Measurements from ENCODE around the gene SPATC1L. TPM values are rescaled to one million over a fixed set of nuclear protein-coding genes. Genes with fewer than 3 reads are reported as not detected.

SPATC1L gene
- total and polyA plus RNA-seq, 4 experiments from 2014 or later = 6.0 to 6.9 (median 6.6) TPM

DNA sequence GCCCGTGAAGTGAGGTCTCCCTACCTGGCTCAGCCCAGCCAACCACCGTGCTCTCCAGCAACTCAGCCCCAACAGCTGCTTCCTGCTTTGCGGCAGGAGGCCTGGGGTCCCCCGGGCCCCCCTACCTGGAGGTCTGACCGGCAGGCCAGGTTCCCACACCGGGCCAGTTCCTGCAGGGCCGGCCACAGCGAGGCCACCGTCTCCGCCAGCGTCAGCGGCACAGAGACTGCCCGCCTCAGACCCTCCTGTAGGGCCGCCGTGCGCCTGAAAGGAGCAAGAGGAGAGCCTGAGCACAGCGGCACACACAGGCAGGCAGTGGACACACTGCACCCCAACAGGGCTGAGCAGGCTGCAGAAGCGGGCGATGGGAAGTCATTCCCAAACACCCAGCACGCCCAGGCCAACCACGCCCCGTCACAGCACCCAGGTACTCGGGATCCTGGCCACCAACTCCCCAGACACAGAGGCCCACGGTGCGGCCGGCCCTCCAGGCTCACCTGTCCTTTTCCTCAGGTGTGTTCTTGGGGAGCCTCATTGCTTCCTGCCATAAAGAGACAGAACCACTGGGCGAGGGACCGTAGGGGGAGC is 45.8 kb downstream of the SPATC1L start:
- Histone ChIP-seq H3K4me1 (ENCODE audit: insufficient read depth, low read length) (no peaks in the 10 kb centered on the region), H3K27ac (ENCODE audit: low read depth, low read length) (no peak overlapping the region), H3K27me3 (ENCODE audit: insufficient read depth, low read length) (no peaks in the 10 kb centered on the region), H3K4me3 (ENCODE audit: low read length in 2 of 2) (no peak overlapping the region), H3K36me3 (ENCODE audit: insufficient read depth, low read length) (no peaks in the 10 kb centered on the region), H3K9me3 (ENCODE audit: control insufficient read depth in 1 of 2, low read length in 2 of 2) (no peaks in the 10 kb centered on the region)
- CTCF ChIA-PET (ENCODE audit: partially characterized antibody) = no interaction called here
- POLR2A ChIA-PET (ENCODE audit: partially characterized antibody) = no interaction called here
- Mint-ChIP-seq H3K4me3 (no peak overlapping the region), H3K9me3 (no peaks in the 10 kb centered on the region), H3K36me3 (no peaks in the 10 kb centered on the region), H3K27ac (no peak overlapping the region), H3K27me3 (peaks cover 0 to 8% of the 10 kb centered on the region in 2 donors), H3K4me1 (peaks cover 0 to 2% (median 1%) of the 10 kb centered on the region in 4 donors)
- DNase-seq = peak in 1 of 5 donors; percentile 2
- intact Hi-C loops (cut with micrococcal nuclease) = no loop called here

DNA sequence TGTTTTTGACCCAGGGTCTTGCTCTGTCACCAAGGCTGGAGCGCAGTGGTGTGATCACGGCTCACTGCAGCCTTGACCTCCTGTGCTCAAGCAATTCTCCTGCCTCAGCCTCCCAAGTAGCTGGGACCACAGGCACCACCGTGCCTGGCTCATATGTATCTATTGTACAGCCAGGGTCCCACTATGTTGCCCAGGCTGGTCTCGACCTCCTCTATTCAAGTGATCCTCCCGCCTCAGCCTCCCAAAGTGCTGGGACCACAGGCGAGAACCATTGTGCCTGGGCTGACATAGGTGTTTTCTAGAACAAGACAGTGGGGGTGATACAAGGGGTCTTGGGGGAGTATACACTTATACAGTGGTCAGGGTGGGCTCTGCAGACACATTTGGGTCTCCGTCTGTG is 46.4 kb downstream of the SPATC1L start:
- Histone ChIP-seq H3K9me3 (ENCODE audit: control insufficient read depth in 1 of 2, low read length in 2 of 2) (no peaks in the 10 kb centered on the region), H3K4me1 (ENCODE audit: insufficient read depth, low read length) (no peaks in the 10 kb centered on the region), H3K27ac (ENCODE audit: low read depth, low read length) (no peak overlapping the region), H3K4me3 (ENCODE audit: low read length in 2 of 2) (no peak overlapping the region), H3K36me3 (ENCODE audit: insufficient read depth, low read length) (no peaks in the 10 kb centered on the region), H3K27me3 (ENCODE audit: insufficient read depth, low read length) (no peaks in the 10 kb centered on the region)
- no peaks in the 10 kb centered on the region for H3K9me3 Mint-ChIP-seq
- no peak for DNase-seq
- peaks cover 0 to 2% (median under 1%) of the 10 kb centered on the region in 4 donors for H3K4me1 Mint-ChIP-seq
- H3K27ac Mint-ChIP-seq = no peak overlapping the region
- H3K4me3 Mint-ChIP-seq = no peak overlapping the region
- CTCF ChIA-PET (ENCODE audit: partially characterized antibody) = no interaction called here
- POLR2A ChIA-PET (ENCODE audit: partially characterized antibody) = no interaction called here
- intact Hi-C loops (cut with micrococcal nuclease) = no loop called here
- H3K27me3 Mint-ChIP-seq = peaks cover 0 to 8% of the 10 kb centered on the region in 2 donors
- H3K36me3 Mint-ChIP-seq = no peaks in the 10 kb centered on the region

- CTCF ChIA-PET (ENCODE audit: partially characterized antibody) = no interaction called here
- Mint-ChIP-seq H3K27ac (no peak overlapping the region), H3K9me3 (no peaks in the 10 kb centered on the region), H3K36me3 (no peaks in the 10 kb centered on the region), H3K4me3 (no peak overlapping the region), H3K4me1 (peaks cover 0 to 1% (median 0%) of the 10 kb centered on the region in 4 donors), H3K27me3 (peaks cover 0 to 8% of the 10 kb centered on the region in 2 donors)
- no peaks in the 10 kb centered on the region for H3K9me3 ChIP-seq (ENCODE audit: control insufficient read depth in 1 of 2, low read length in 2 of 2)
- POLR2A ChIA-PET (ENCODE audit: partially characterized antibody) = no interaction called here
- no peak overlapping the region for H3K27ac ChIP-seq (ENCODE audit: low read depth, low read length)
- no peaks in the 10 kb centered on the region for H3K36me3 ChIP-seq (ENCODE audit: insufficient read depth, low read length)
- H3K4me1 ChIP-seq (ENCODE audit: insufficient read depth, low read length) = no peaks in the 10 kb centered on the region
- DNase-seq = peak in 1 of 5 donors; percentile 19
- intact Hi-C loops (cut with micrococcal nuclease) = no loop called here
- H3K27me3 ChIP-seq (ENCODE audit: insufficient read depth, low read length) = no peaks in the 10 kb centered on the region
- H3K4me3 ChIP-seq (ENCODE audit: low read length in 2 of 2) = no peak overlapping the region
These were observed 47.4 kb downstream of the SPATC1L start for GRCh38 chr21:46136739-46137349.

GRCh38 chr21:46135782-46136395 is 48.4 kb downstream of the SPATC1L start:
- intact Hi-C loops (cut with micrococcal nuclease) = no loop called here
- Mint-ChIP-seq H3K4me3 (no peak overlapping the region), H3K36me3 (no peaks in the 10 kb centered on the region), H3K27ac (no peak overlapping the region), H3K4me1 (no peaks in the 10 kb centered on the region), H3K9me3 (no peaks in the 10 kb centered on the region), H3K27me3 (peaks cover 0 to 8% of the 10 kb centered on the region in 2 donors)
- Histone ChIP-seq H3K27ac (ENCODE audit: low read depth, low read length) (no peak overlapping the region), H3K36me3 (ENCODE audit: insufficient read depth, low read length) (no peaks in the 10 kb centered on the region), H3K4me1 (ENCODE audit: insufficient read depth, low read length) (no peaks in the 10 kb centered on the region), H3K9me3 (ENCODE audit: control insufficient read depth in 1 of 2, low read length in 2 of 2) (no peaks in the 10 kb centered on the region), H3K4me3 (ENCODE audit: low read length in 2 of 2) (no peak overlapping the region), H3K27me3 (ENCODE audit: insufficient read depth, low read length) (no peaks in the 10 kb centered on the region)
- peak in 1 of 5 donors; percentile 3 for DNase-seq
- ChIA-PET POLR2A (ENCODE audit: partially characterized antibody) (no interaction called here), CTCF (ENCODE audit: partially characterized antibody) (no interaction called here)

- H3K9me3 Mint-ChIP-seq = no peaks in the 10 kb centered on the region
- no peak overlapping the region for H3K4me3 ChIP-seq (ENCODE audit: low read length in 2 of 2)
- H3K27ac ChIP-seq (ENCODE audit: low read depth, low read length) = no peak overlapping the region
- no peaks in the 10 kb centered on the region for H3K9me3 ChIP-seq (ENCODE audit: control insufficient read depth in 1 of 2, low read length in 2 of 2)
- no peaks in the 10 kb centered on the region for H3K27me3 ChIP-seq (ENCODE audit: insufficient read depth, low read length)
- CTCF ChIA-PET (ENCODE audit: partially characterized antibody) = no interaction called here
- H3K36me3 ChIP-seq (ENCODE audit: insufficient read depth, low read length) = no peaks in the 10 kb centered on the region
- peaks cover 0 to 6% (median 0%) of the 10 kb centered on the region in 4 donors for H3K4me1 Mint-ChIP-seq
- H3K27me3 Mint-ChIP-seq = peaks cover 0 to 5% of the 10 kb centered on the region in 2 donors
- intact Hi-C loops (cut with micrococcal nuclease) = no loop called here
- POLR2A ChIA-PET (ENCODE audit: partially characterized antibody) = no interaction called here
- no peak overlapping the region for H3K27ac Mint-ChIP-seq
- H3K4me3 Mint-ChIP-seq = no peak overlapping the region
- DNase-seq = peak in 1 of 5 donors; percentile 6
- H3K36me3 Mint-ChIP-seq = no peaks in the 10 kb centered on the region
- no peaks in the 10 kb centered on the region for H3K4me1 ChIP-seq (ENCODE audit: insufficient read depth, low read length)
These were observed 52.2 kb downstream of the SPATC1L start for GRCh38 chr21:46131838-46132651.

GRCh38 chr21:46131588-46131837 is 52.7 kb downstream of the SPATC1L start:
- H3K27me3 Mint-ChIP-seq = peaks cover 0 to 5% of the 10 kb centered on the region in 2 donors
- intact Hi-C loops (cut with micrococcal nuclease) = no loop called here
- no peaks in the 10 kb centered on the region for H3K9me3 ChIP-seq (ENCODE audit: control insufficient read depth in 1 of 2, low read length in 2 of 2)
- H3K36me3 Mint-ChIP-seq = no peaks in the 10 kb centered on the region
- no peak overlapping the region for H3K27ac ChIP-seq (ENCODE audit: low read depth, low read length)
- H3K36me3 ChIP-seq (ENCODE audit: insufficient read depth, low read length) = no peaks in the 10 kb centered on the region
- H3K27me3 ChIP-seq (ENCODE audit: insufficient read depth, low read length) = no peaks in the 10 kb centered on the region
- ChIA-PET POLR2A (ENCODE audit: partially characterized antibody) (no interaction called here), CTCF (ENCODE audit: partially characterized antibody) (no interaction called here)
- H3K4me1 Mint-ChIP-seq = peaks cover 0 to 6% (median 0%) of the 10 kb centered on the region in 4 donors
- H3K4me3 ChIP-seq (ENCODE audit: low read length in 2 of 2) = no peak overlapping the region
- peak in 1 of 5 donors; percentile 19 for DNase-seq
- no peaks in the 10 kb centered on the region for H3K4me1 ChIP-seq (ENCODE audit: insufficient read depth, low read length)
- no peak overlapping the region for H3K4me3 Mint-ChIP-seq
- H3K9me3 Mint-ChIP-seq = no peaks in the 10 kb centered on the region
- H3K27ac Mint-ChIP-seq = no peak overlapping the region

DNA sequence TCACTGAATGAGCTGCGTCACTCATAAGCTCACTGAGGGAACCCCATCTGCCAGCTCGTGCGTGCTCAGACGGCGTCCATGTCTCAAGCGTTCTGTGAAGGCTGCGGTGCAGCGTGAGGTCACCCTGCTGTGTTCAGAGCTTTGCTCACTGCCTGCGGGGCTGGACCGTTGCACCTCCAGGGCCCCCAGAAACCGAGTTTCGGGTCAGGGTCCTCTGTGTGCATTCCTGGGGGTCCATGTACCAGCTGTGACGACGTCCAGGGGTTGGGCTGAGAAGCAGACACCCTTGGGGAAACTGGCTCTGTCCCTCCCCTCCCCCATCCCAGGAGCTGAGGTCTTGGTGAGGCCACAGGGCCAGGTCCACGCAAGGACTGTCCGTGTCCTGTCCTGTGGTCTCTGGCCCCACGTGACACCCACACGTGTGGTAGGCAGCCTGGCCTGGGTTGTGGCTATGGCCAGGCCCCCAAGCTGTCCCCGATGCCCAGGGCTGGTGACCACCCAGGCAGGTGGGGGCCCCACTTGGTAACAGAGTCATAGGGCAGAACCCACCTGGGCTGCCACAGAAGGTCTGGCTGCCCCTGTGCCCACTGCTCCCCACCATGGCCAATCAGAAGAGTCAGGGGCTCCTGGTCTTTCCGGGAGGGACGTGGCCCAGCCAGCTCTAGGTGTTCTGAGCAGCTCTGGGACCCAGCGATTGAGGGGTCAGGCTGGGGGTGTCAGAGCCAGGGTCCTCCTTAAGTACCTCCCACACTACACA is 53.2 kb downstream of the SPATC1L start:
- CTCF ChIA-PET (ENCODE audit: partially characterized antibody) = no interaction called here

More for the DNA sequence above, 53.2 kb downstream of the SPATC1L start:
- H3K4me1 ChIP-seq (ENCODE audit: insufficient read depth, low read length) = no peaks in the 10 kb centered on the region
- peak in 1 of 5 donors; percentile 1 for DNase-seq
- Mint-ChIP-seq H3K36me3 (no peaks in the 10 kb centered on the region), H3K4me1 (peaks cover 0 to 6% (median 0%) of the 10 kb centered on the region in 4 donors), H3K9me3 (no peaks in the 10 kb centered on the region), H3K4me3 (no peak overlapping the region), H3K27ac (no peak overlapping the region), H3K27me3 (peaks cover 0 to 4% of the 10 kb centered on the region in 2 donors)
- intact Hi-C loops (cut with micrococcal nuclease) = no loop called here
- POLR2A ChIA-PET (ENCODE audit: partially characterized antibody) = no interaction called here
- no peaks in the 10 kb centered on the region for H3K27me3 ChIP-seq (ENCODE audit: insufficient read depth, low read length)
- no peaks in the 10 kb centered on the region for H3K9me3 ChIP-seq (ENCODE audit: control insufficient read depth in 1 of 2, low read length in 2 of 2)
- H3K27ac ChIP-seq (ENCODE audit: low read depth, low read length) = no peak overlapping the region
- no peak overlapping the region for H3K4me3 ChIP-seq (ENCODE audit: low read length in 2 of 2)
- no peaks in the 10 kb centered on the region for H3K36me3 ChIP-seq (ENCODE audit: insufficient read depth, low read length)
